Lung microvascular endothelial cell (primary cell): ENCODE data around the gene TSPAN14. TPM values are rescaled to one million over a fixed set of nuclear protein-coding genes. Genes with fewer than 3 reads are reported as not detected.

ENCODE experiments used
- DNase-seq, 2 donors: peaks; one replicate each; pipeline versions ENCODE4 v3.0.0 to v3.0.0-alpha.2; 2010; ENCODE audit warnings: low read depth in 2 of 2
- total RNA-seq: library from RNA; depleted of rRNA; stranded (reverse); fragments of >200 nt; gene quantifications from 2 replicates; pipeline ENCODE4 v1.2.1, GENCODE V29; 2014

Gene TSPAN14
- total RNA-seq, 1 donor from 2014 or later = 60.9 TPM

GRCh38 chr10:80454513-80455460 is 677 bp downstream of the TSPAN14 start:
- DNase-seq = peak; percentile 55 to 66

GRCh38 chr10:80455461-80456349 is 1.6 kb downstream of the TSPAN14 start:
- DNase-seq = peak in 1 of 2 donors; percentile 44

GRCh38 chr10:80457554-80458262 is 3.6 kb downstream of the TSPAN14 start:
- no peak for DNase-seq

- no peak for DNase-seq
These were observed 4.1 kb downstream of the TSPAN14 start for GRCh38 chr10:80458263-80458625.

- no peak for DNase-seq
These were observed 4.5 kb downstream of the TSPAN14 start for GRCh38 chr10:80458638-80459037.

- peak in 1 of 2 donors; percentile 40 for DNase-seq
These were observed 5.1 kb downstream of the TSPAN14 start for GRCh38 chr10:80459047-80459865.

GRCh38 chr10:80460399-80461207 is 6.5 kb downstream of the TSPAN14 start:
- peak in 1 of 2 donors; percentile 40 for DNase-seq

GRCh38 chr10:80461208-80462183 is 7.4 kb downstream of the TSPAN14 start:
- DNase-seq = no peak

GRCh38 chr10:80462299-80462980 is 8.3 kb downstream of the TSPAN14 start:
- DNase-seq = peak in 1 of 2 donors; percentile 75

GRCh38 chr10:80462981-80463741 is 9.1 kb downstream of the TSPAN14 start:
- DNase-seq = peak in 1 of 2 donors; percentile 81

GRCh38 chr10:80463868-80464267 is 9.8 kb downstream of the TSPAN14 start:
- DNase-seq = no peak

- peak; percentile 68 to 71 for DNase-seq
These were observed 10.7 kb downstream of the TSPAN14 start for GRCh38 chr10:80464557-80465450.

GRCh38 chr10:80465451-80465835 is 11.3 kb downstream of the TSPAN14 start:
- no peak for DNase-seq

GRCh38 chr10:80465839-80466590 is 11.9 kb downstream of the TSPAN14 start:
- DNase-seq = no peak

GRCh38 chr10:80466724-80467326 is 12.7 kb downstream of the TSPAN14 start:
- DNase-seq = no peak
